Measurements from ENCODE around the gene RBM26.

The RBM26 gene

DNA sequence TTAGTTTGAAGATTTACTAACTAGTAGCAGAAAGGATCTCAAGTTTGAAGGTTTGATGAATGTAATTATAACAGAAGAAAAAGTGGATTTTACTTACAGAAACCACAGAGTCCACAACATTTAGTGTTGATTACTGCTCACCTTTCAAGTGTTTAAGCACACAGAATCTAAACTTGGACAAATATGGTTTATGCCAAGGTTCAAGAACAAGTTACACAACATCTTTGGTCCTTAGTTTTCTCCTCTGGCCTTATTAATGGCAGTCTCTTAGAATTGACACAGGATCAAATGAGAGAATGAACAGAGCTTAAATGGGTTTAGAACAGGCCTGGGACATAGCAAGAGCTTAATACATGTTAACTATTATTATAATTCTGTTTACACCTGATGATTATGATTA lies 133.0 kb downstream of the RBM26 start:
- DNase-seq (ENCODE audit: low read depth in 3 of 3) = no peak

DNA sequence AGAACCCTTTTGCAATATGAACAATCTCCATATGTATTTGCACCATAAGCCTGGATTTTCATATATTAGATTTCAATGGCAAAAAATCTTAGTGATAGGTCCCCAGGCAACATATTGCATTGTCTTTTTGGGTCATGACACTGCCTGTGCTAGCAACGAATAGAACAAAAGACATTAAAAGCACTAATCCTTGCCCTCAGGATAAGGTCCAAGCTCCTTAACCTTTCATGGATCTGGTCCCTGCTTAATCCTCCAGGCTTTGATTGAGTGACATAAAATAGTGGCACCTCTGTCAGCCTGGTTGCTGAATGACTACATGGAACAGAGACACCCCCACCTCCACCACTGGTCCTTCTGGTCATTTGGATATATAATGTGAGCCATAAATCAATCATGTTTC lies 134.4 kb downstream of the RBM26 start:
- DNase-seq (ENCODE audit: low read depth in 3 of 3) = no peak

DNA sequence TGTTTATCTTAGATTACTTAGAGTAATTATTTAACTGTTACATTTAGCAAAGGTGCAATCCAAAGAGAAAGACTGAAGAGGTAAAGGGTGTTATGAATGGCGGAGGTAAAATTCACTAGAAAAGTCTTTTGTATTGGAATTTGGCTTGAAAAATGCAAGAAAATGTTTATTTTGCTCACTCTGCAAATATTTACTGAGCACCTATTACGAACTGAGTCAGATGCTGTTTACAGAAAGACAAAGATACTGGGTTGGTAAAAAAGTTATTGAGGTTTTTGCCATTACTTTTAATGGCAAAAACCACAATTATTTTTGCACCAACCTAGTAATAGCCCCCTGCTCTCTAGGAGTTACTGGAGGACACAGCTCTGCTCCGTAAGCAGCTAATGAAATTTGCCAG lies 135.2 kb downstream of the RBM26 start:
- no peak for DNase-seq (ENCODE audit: low read depth in 3 of 3)
